Neuron (in vitro differentiated cells): ENCODE measurements around the gene MYO3B.
"Not testable (repeated sequence)": the region's sequence is repeated elsewhere in the genome, so short reads cannot be mapped to it uniquely, and the experiment has no call there.

ENCODE experiments used
- H2AFZ ChIP-seq: one replicate; pipeline ENCODE4 v1.6.1; 2013; ENCODE audit warnings: low read depth, mild to moderate bottlenecking, inconsistent platforms, low read length, moderate library complexity
- H3K27me3 ChIP-seq: one replicate; pipeline ENCODE4 v1.6.1; 2013; ENCODE audit warnings: low read length; ENCODE audit not compliant: insufficient read depth
- H3K36me3 ChIP-seq: one replicate; pipeline ENCODE4 v1.6.1; 2013; ENCODE audit warnings: low read length; ENCODE audit not compliant: insufficient read depth
- H3K4me1 ChIP-seq: one replicate; pipeline ENCODE4 v1.6.1; 2013; ENCODE audit warnings: low read length; ENCODE audit not compliant: insufficient read depth
- H3K4me3 ChIP-seq: 2 replicates; pipeline ENCODE4 v1.5.1; 2013; ENCODE audit warnings: mild to moderate bottlenecking, low read length, moderate library complexity
- H3K9me3 ChIP-seq: one replicate; pipeline ENCODE4 v1.6.1; 2013; ENCODE audit warnings: low read length

MYO3B gene

GRCh38 chr2:170250584-170250983 is 72.6 kb downstream of the MYO3B start:
- no peaks in the 10 kb centered on the region for H3K36me3 ChIP-seq
- peaks cover 3% of the 10 kb centered on the region for H3K27me3 ChIP-seq
- peaks cover 3% of the 10 kb centered on the region for H3K9me3 ChIP-seq
- no peak overlapping the region for H2AFZ ChIP-seq
- no peak overlapping the region for H3K4me3 ChIP-seq
- no peaks in the 10 kb centered on the region for H3K4me1 ChIP-seq

GRCh38 chr2:170252414-170252813 is 74.5 kb downstream of the MYO3B start:
- Histone ChIP-seq H2AFZ (no peak overlapping the region), H3K27me3 (no peaks in the 10 kb centered on the region), H3K9me3 (peaks cover 3% of the 10 kb centered on the region), H3K4me1 (no peaks in the 10 kb centered on the region), H3K36me3 (no peaks in the 10 kb centered on the region), H3K4me3 (no peak overlapping the region)

- Histone ChIP-seq H2AFZ (no peak overlapping the region), H3K4me1 (no peaks in the 10 kb centered on the region), H3K4me3 (no peak overlapping the region), H3K36me3 (no peaks in the 10 kb centered on the region), H3K9me3 (peaks cover 3% of the 10 kb centered on the region), H3K27me3 (no peaks in the 10 kb centered on the region)
Measured at GRCh38 chr2:170253721-170254230, 75.8 kb downstream of the MYO3B start.

- Histone ChIP-seq H3K4me1 (no peaks in the 10 kb centered on the region), H3K27me3 (no peaks in the 10 kb centered on the region), H3K9me3 (peaks cover 3% of the 10 kb centered on the region), H2AFZ (no peak overlapping the region), H3K4me3 (no peak overlapping the region), H3K36me3 (no peaks in the 10 kb centered on the region)
Measured at GRCh38 chr2:170254293-170254732, 76.4 kb downstream of the MYO3B start.

GRCh38 chr2:170255137-170255536 is 77.2 kb downstream of the MYO3B start:
- H3K4me3 ChIP-seq: no peak overlapping the region
- peaks cover 3% of the 10 kb centered on the region for H3K9me3 ChIP-seq
- no peaks in the 10 kb centered on the region for H3K36me3 ChIP-seq
- no peaks in the 10 kb centered on the region for H3K4me1 ChIP-seq
- no peaks in the 10 kb centered on the region for H3K27me3 ChIP-seq
- H2AFZ ChIP-seq: no peak overlapping the region

GRCh38 chr2:170255971-170256370 is 78.0 kb downstream of the MYO3B start:
- Histone ChIP-seq H3K4me1 (no peaks in the 10 kb centered on the region), H3K36me3 (no peaks in the 10 kb centered on the region), H2AFZ (no peak overlapping the region), H3K9me3 (no peaks in the 10 kb centered on the region), H3K4me3 (no peak overlapping the region), H3K27me3 (no peaks in the 10 kb centered on the region)

- Histone ChIP-seq H3K36me3 (no peaks in the 10 kb centered on the region), H3K27me3 (no peaks in the 10 kb centered on the region), H3K4me1 (no peaks in the 10 kb centered on the region), H2AFZ (no peak overlapping the region), H3K9me3 (peaks cover 5% of the 10 kb centered on the region), H3K4me3 (no peak overlapping the region)
Measured at GRCh38 chr2:170258382-170258781, 80.4 kb downstream of the MYO3B start.

- peaks cover 5% of the 10 kb centered on the region for H3K9me3 ChIP-seq
- no peaks in the 10 kb centered on the region for H3K36me3 ChIP-seq
- H3K4me1 ChIP-seq: no peaks in the 10 kb centered on the region
- H3K27me3 ChIP-seq: no peaks in the 10 kb centered on the region
- no peak overlapping the region for H3K4me3 ChIP-seq
- H2AFZ ChIP-seq: no peak overlapping the region
Measured at GRCh38 chr2:170260188-170260587, 82.2 kb downstream of the MYO3B start.

- Histone ChIP-seq H3K4me3 (no peak overlapping the region), H3K36me3 (no peaks in the 10 kb centered on the region), H3K9me3 (peaks cover 5% of the 10 kb centered on the region), H2AFZ (no peak overlapping the region), H3K4me1 (no peaks in the 10 kb centered on the region), H3K27me3 (no peaks in the 10 kb centered on the region)
Measured at GRCh38 chr2:170261566-170261965, 83.6 kb downstream of the MYO3B start.

GRCh38 chr2:170262343-170262742 is 84.4 kb downstream of the MYO3B start:
- peaks cover 5% of the 10 kb centered on the region for H3K9me3 ChIP-seq
- H3K4me1 ChIP-seq: no peaks in the 10 kb centered on the region
- H3K36me3 ChIP-seq: no peaks in the 10 kb centered on the region
- H3K27me3 ChIP-seq: no peaks in the 10 kb centered on the region
- no peak overlapping the region for H2AFZ ChIP-seq
- H3K4me3 ChIP-seq: no peak overlapping the region

GRCh38 chr2:170262806-170263205 is 84.9 kb downstream of the MYO3B start:
- no peak overlapping the region for H3K4me3 ChIP-seq

GRCh38 chr2:170263728-170264521 is 86.0 kb downstream of the MYO3B start:
- not testable (repeated sequence) for H2AFZ ChIP-seq, H3K9me3 ChIP-seq, H3K36me3 ChIP-seq, H3K4me1 ChIP-seq, H3K4me3 ChIP-seq, H3K27me3 ChIP-seq

More at GRCh38 chr2:170262806-170263205, 84.9 kb downstream of the MYO3B start:
- H3K36me3 ChIP-seq: no peaks in the 10 kb centered on the region
- no peak overlapping the region for H2AFZ ChIP-seq
- no peaks in the 10 kb centered on the region for H3K4me1 ChIP-seq
- no peaks in the 10 kb centered on the region for H3K27me3 ChIP-seq
- peaks cover 5% of the 10 kb centered on the region for H3K9me3 ChIP-seq

- Histone ChIP-seq H3K36me3 (no peaks in the 10 kb centered on the region), H3K4me3 (no peak overlapping the region), H2AFZ (no peak overlapping the region), H3K4me1 (no peaks in the 10 kb centered on the region), H3K9me3 (peaks cover 5% of the 10 kb centered on the region), H3K27me3 (no peaks in the 10 kb centered on the region)
Measured at GRCh38 chr2:170264522-170264860, 86.5 kb downstream of the MYO3B start.

GRCh38 chr2:170264865-170265264 is 86.9 kb downstream of the MYO3B start:
- Histone ChIP-seq H3K27me3 (no peaks in the 10 kb centered on the region), H3K4me1 (no peaks in the 10 kb centered on the region), H3K36me3 (no peaks in the 10 kb centered on the region), H3K9me3 (peaks cover 5% of the 10 kb centered on the region), H2AFZ (no peak overlapping the region), H3K4me3 (no peak overlapping the region)
